Middle frontal gyrus (tissue), 1 donor: ENCODE data around the gene PLPP1.
A peak's percentile ranks its signal among the peaks of the same experiment; 100 is the strongest.

Experiments used
- DNase-seq: peaks from one replicate; pipeline ENCODE4 v3.0.0-alpha.2; 2015; ENCODE audit warnings: low spot score; ENCODE audit errors: extremely low spot score

PLPP1 gene

GRCh38 chr5:55534436-55535198 is at the start of gene PLPP1:
TSS of gene PLPP1 (minus strand) at chr5:55534964. CDS start at chr5:55534629, 335 bp downstream.
- peak; percentile 84 for DNase-seq

GRCh38 chr5:55583578-55583977 is 48.8 kb upstream of the PLPP1 start:
- DNase-seq: no peak

GRCh38 chr5:55582256-55582655 is 47.5 kb upstream of the PLPP1 start:
- no peak for DNase-seq

GRCh38 chr5:55580042-55580441 is 45.3 kb upstream of the PLPP1 start:
- no peak for DNase-seq

- no peak for DNase-seq
These were observed 44.0 kb upstream of the PLPP1 start for GRCh38 chr5:55578771-55579170.

- DNase-seq: no peak
These were observed 42.7 kb upstream of the PLPP1 start for GRCh38 chr5:55577353-55578060.

GRCh38 chr5:55576661-55577060 is 41.9 kb upstream of the PLPP1 start:
- DNase-seq: no peak

- no peak for DNase-seq
These were observed 41.2 kb upstream of the PLPP1 start for GRCh38 chr5:55575815-55576583.

GRCh38 chr5:55572600-55572999 is 37.8 kb upstream of the PLPP1 start:
- no peak for DNase-seq

- DNase-seq: no peak
These were observed 37.3 kb upstream of the PLPP1 start for GRCh38 chr5:55572020-55572419.

- DNase-seq: no peak
These were observed 35.8 kb upstream of the PLPP1 start for GRCh38 chr5:55570570-55570969.

GRCh38 chr5:55570026-55570425 is 35.3 kb upstream of the PLPP1 start:
- DNase-seq: no peak

GRCh38 chr5:55569513-55569865 is 34.7 kb upstream of the PLPP1 start:
- DNase-seq: no peak

GRCh38 chr5:55568654-55569512 is 34.1 kb upstream of the PLPP1 start:
- DNase-seq: no peak

GRCh38 chr5:55564721-55565120 is 30.0 kb upstream of the PLPP1 start:
- no peak for DNase-seq

- DNase-seq: no peak
These were observed 23.7 kb upstream of the PLPP1 start for GRCh38 chr5:55558484-55558883.

GRCh38 chr5:55557123-55557522 is 22.4 kb upstream of the PLPP1 start:
- DNase-seq: no peak

GRCh38 chr5:55554585-55555202 is 19.9 kb upstream of the PLPP1 start:
- no peak for DNase-seq

- no peak for DNase-seq
These were observed 17.1 kb upstream of the PLPP1 start for GRCh38 chr5:55551904-55552303.

- DNase-seq: no peak
These were observed 16.6 kb upstream of the PLPP1 start for GRCh38 chr5:55551358-55551757.

GRCh38 chr5:55547781-55548180 is 13.0 kb upstream of the PLPP1 start:
- DNase-seq: no peak
